Subcutaneous abdominal adipose tissue (tissue), 5 donors: ENCODE measurements around the gene CGREF1.

Source experiments
- H3K27ac ChIP-seq: one replicate; pipeline ENCODE4 v1.7.0; 2013; ENCODE audit warnings: low read depth, mild to moderate bottlenecking, inconsistent platforms, low read length, moderate library complexity
- H3K27me3 ChIP-seq, 5 donors: one replicate each; pipeline ENCODE4 v1.7.0; 2013; ENCODE audit warnings: low read length in 5 of 5, inconsistent platforms in 1 of 5; ENCODE audit not compliant: control insufficient read depth in 5 of 5, insufficient read depth in 4 of 5
- H3K36me3 ChIP-seq, 5 donors: one replicate each; pipeline ENCODE4 v1.7.0; 2013; ENCODE audit warnings: low read length in 5 of 5; ENCODE audit not compliant: control insufficient read depth in 5 of 5, insufficient read depth in 5 of 5
- H3K4me1 ChIP-seq, 5 donors: one replicate each; pipeline ENCODE4 v1.7.0; 2013; ENCODE audit warnings: low read length in 5 of 5, mild to moderate bottlenecking in 3 of 5, moderate library complexity in 1 of 5; ENCODE audit not compliant: control insufficient read depth in 5 of 5, insufficient read depth in 5 of 5
- H3K4me3 ChIP-seq, 5 donors: one replicate each; pipeline ENCODE4 v1.7.0; 2013; ENCODE audit warnings: low read length in 5 of 5, low read depth in 1 of 5
- H3K9ac ChIP-seq, 5 donors: one replicate each; pipeline ENCODE4 v1.7.0; 2013; ENCODE audit warnings: low read length in 5 of 5, mild to moderate bottlenecking in 4 of 5, moderate library complexity in 3 of 5
- H3K9me3 ChIP-seq, 5 donors: one replicate each; pipeline ENCODE4 v1.7.0; 2013; ENCODE audit warnings: low read length in 5 of 5; ENCODE audit not compliant: control insufficient read depth in 5 of 5
- donor health status: healthy.
- donor health status: healthy.
- donor health status: healthy.
- donor health status: healthy.
- donor health status: healthy.

CGREF1 gene

DNA sequence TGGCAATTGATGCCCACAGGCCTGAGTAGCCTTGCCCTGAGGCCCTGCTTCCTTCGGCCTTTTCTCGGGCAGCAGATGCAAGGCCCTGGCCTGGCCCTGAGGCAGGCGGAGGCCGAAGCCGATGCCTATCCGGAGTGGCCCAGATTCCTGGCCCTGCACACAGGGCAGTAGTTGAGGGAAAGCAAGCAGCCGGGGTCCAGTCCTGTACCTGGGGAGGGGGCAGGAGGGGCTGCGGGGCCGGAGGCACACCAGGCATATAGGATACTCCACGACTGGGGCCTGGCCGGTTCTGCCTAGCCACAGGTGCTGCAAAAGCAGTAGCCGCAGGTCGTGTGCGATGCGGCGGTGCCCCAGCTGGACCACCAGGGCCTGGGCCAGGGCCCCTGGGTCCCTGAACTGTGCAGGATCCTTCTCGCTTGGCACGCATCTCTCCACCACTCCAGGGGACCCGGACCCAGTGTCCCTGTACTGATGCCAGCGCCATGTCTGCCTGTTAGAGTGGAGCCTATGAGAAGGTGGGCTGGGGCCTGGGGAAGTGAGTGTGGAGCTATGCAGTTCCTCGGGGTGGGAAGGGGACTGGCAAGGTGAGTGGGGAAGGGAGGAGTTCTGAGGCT lies 18.5 kb upstream of the CGREF1 start:
- Histone ChIP-seq H3K27me3 (no peaks in the 10 kb centered on the region), H3K27ac (no peak overlapping the region), H3K4me3 (no peak overlapping the region), H3K9me3 (no peaks in the 10 kb centered on the region), H3K36me3 (peaks cover 0 to 6% (median 3%) of the 10 kb centered on the region in 5 donors), H3K4me1 (peaks cover 0 to 21% (median 18%) of the 10 kb centered on the region in 5 donors), H3K9ac (no peak overlapping the region)

DNA sequence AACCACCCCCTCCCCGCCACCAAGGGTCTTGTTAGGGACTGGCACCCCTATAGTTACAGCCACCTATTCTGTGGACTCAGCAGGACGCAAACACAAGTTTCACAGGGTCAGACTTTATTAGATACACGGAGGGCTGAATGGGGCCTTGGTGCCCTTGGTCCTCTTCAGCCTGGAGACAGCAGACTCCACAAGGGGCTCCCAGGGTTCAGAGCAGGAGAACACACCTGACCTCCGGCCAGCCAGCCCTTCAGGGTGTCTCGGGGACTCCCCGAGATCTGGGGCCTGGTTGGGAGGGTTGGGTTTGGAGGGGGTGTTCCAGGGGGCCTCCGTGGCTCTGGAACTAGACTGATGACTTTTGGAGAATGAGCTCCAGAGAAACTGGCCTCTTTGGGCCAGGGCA lies 17.8 kb upstream of the CGREF1 start:
- Histone ChIP-seq H3K36me3 (peaks cover 0 to 13% (median 9%) of the 10 kb centered on the region in 5 donors), H3K4me1 (peaks cover 0 to 24% (median 23%) of the 10 kb centered on the region in 5 donors), H3K9ac (no peak overlapping the region), H3K9me3 (no peaks in the 10 kb centered on the region), H3K27me3 (no peaks in the 10 kb centered on the region), H3K27ac (no peak overlapping the region), H3K4me3 (no peak overlapping the region)

DNA sequence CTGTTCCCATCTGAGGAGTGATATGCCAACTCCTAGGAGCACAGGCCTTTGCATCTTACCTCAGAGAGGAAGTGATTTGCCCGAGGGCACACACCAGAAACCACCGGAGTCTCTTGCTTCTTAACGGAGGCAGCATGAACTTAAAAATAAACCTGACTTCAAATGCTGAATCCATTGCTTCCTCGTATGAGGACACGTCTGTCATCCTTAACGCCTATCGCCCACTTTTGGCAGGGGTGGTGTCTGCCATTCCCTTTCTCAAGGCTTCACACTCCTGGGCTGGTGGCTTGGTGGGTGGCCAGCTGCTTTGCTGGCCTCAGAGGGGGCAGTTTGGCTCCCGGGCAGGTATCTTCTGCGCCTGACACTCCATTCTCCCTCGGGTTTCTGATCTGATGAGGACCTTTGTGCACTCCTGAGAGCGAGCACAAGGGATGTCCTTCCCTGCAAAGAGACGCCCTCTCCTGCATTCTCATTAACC lies 16.6 kb upstream of the CGREF1 start:
- Histone ChIP-seq H3K9me3 (no peaks in the 10 kb centered on the region), H3K27me3 (no peaks in the 10 kb centered on the region), H3K36me3 (peaks cover 0 to 25% (median 22%) of the 10 kb centered on the region in 5 donors), H3K9ac (no peak overlapping the region), H3K27ac (no peak overlapping the region), H3K4me3 (no peak overlapping the region), H3K4me1 (peaks cover 0 to 25% (median 23%) of the 10 kb centered on the region in 5 donors)

DNA sequence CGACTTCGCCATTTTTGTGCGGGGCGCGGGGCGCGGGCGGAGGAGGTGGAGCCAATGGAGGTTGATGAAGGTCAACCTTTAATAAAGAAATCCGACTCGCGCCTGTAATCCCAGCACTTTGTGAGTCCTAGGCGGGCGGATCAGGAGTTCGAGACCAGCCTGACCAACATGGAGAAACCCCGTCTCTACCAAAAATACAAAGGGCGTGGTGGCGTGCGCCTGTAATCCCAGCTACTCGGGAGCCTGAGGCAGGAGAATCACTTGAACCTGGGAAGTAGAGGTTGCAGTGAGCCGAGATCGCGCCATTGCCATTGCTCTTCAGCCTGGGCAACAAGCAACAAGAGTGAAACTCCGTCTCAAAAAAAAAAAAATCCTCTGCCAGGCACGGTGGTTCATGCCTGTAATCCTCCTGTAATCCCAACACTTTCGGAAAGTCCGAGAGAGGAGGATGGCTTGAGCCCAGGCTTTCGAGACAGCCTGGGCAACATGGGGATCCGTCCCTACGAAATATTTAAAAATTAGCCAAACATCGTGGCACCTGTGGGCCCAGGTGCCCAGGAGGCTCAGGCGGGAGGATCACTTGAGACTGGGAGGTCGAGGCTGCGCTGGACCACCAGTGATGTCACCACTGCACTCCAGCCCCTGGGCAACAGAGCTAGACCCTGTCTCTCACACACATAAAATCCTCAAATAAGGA lies 16.0 kb upstream of the CGREF1 start:
- H3K36me3 ChIP-seq, result peaks cover 0 to 31% (median 27%) of the 10 kb centered on the region in 5 donors
- peak overlapping the region in 4 of 5 donors; percentile 55 to 89 (median 73) for H3K4me3 ChIP-seq
- no peak overlapping the region for H3K9ac ChIP-seq
- H3K27me3 ChIP-seq, result no peaks in the 10 kb centered on the region
- H3K4me1 ChIP-seq, result peaks cover 0 to 25% (median 23%) of the 10 kb centered on the region in 5 donors
- no peaks in the 10 kb centered on the region for H3K9me3 ChIP-seq
- H3K27ac ChIP-seq, result no peak overlapping the region

DNA sequence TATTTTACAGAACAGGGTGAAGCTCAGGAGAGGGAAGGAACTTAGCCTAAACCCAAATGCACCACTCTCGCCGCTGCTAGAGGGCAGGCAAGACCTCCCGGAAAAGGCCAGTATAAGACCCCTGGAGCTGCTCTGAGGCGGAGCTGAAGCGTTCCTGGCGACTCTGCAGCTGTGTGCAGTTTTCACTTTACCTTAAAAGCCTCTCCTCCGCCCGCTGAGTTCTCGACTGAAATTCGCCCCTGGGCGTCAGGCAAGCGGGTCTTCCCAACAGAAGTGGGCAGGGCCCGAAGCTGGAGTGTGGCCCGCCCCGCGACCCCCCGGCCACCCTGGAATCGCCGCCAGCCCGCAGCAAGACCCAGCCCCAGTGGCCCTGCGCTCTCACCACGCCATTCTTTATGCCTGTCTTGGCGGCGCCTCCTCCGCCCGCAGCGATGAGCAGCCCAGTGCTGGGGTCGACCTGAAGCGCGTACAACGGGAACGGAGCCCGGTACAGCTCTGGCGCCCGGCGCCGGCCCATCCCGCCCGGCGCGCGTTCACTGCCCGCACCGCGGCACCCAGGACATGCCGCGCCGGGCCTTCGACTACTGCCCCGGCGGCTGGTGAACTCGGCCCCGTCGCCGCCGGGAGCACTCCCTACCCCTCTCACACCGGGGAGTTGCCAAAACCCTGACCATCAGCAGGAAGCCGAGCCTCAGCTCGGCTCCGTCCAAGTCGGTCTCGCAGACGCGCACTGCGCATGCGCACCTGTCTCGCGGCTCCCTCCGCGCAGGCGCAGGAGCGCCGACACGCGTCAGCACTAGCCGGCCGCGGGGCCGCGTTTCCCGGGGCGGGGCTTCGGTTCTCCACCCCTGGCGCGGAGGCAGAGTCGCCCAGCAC lies 15.2 kb upstream of the CGREF1 start, which contains the start of gene PREB:
Gene PREB, minus strand, starts transcription at position 732 of the 876 bp plus-strand sequence. Its CDS starts 215 bp downstream, at position 517.
- peaks cover 0 to 25% (median 23%) of the 10 kb centered on the region in 5 donors for H3K4me1 ChIP-seq
- peak within 1 kb of the TSS; percentile 71 to 96 (median 90) for H3K9ac ChIP-seq
- no peaks in the 10 kb centered on the region for H3K9me3 ChIP-seq
- no peaks in the 10 kb centered on the region for H3K27me3 ChIP-seq
- H3K4me3 ChIP-seq, result peak within 1 kb of the TSS; percentile 80 to 93 (median 89)
- H3K27ac ChIP-seq, result peak within 1 kb of the TSS; percentile 83
- H3K36me3 ChIP-seq, result peaks cover 0 to 39% (median 33%) of the 10 kb centered on the region in 5 donors

DNA sequence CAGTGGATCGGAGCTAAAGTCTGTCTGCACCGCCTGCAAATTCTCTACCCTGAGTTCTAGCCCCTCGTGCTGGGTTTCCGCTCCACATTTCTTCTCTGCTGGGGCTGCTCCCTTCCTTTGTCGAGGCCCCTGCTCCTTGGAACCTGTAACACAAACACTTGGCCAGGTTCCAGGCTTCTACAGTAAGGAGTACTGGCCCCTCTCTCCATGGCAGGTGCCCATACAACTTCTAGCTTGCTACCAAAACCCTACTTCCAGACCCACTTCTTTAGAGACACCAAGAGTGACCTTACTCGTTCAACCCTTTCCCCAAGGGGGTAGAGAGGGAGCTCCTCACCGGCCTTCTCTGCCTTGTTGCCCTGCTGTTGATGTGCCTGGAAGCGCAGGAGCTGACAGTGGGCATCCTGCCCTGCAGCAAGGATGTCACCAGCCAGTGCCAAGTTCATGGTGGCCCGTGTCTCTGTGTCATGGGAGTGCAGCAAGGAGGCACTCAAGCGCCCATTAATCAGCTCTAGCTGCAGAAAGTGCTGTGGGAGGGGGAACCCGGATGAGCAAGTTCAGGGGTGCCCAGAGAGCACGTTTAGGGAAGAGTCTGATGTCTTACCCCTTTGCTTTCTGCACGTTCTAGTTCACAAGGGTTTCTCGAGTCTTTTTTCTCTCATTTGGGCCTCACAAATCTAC lies 14.4 kb upstream of the CGREF1 start:
- Histone ChIP-seq H3K27me3 (no peaks in the 10 kb centered on the region), H3K9me3 (no peaks in the 10 kb centered on the region), H3K9ac (peak overlapping the region in 4 of 5 donors; percentile 89 to 96 (median 91)), H3K4me1 (peaks cover 0 to 25% (median 23%) of the 10 kb centered on the region in 5 donors), H3K4me3 (peak overlapping the region; percentile 80 to 93 (median 89)), H3K27ac (peak overlapping the region; percentile 34), H3K36me3 (peaks cover 0 to 42% (median 35%) of the 10 kb centered on the region in 5 donors)

DNA sequence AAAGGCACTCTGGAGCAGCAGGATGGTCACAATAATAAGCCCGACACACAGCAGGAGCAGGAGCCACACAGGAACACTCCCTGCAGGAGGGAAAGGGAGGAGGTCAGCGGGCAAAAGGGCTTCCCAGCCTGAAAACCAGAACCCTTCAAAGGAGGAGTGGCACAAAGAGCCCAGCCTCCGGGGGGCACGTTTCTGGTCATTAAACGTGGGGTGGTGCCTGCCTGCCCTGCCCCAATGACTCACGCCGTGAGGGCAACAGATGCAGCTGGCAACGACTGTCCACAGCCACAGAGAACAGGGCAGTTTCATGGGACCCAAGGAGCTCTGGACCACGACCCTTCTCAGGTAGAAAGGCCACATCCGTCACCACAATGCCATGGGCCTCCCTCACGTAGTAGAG lies 12.5 kb upstream of the CGREF1 start:
- no peak overlapping the region for H3K9ac ChIP-seq

DNA sequence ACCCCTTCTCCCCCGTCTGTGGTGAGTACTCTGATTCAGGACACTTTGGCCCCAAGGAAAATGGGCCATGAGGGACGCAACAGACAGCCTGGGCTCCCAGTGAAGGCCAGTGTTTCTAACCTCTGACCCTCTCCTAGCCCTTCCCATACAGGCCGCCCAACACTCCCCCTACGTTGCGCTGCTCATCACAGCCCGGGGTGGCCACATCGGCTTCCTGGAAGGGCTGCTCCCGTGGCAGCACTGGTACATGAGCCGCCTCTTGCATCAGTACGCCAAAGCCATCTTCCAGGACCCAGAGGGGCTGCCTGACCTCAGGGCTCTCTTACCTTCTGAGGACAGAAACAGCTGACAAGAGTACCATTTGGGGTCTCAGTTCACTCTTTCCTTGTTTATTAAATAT lies 11.5 kb upstream of the CGREF1 start:
- H3K4me3 ChIP-seq, result no peak overlapping the region
- H3K9ac ChIP-seq, result no peak overlapping the region

More for the DNA sequence above, 12.5 kb upstream of the CGREF1 start:
- no peak overlapping the region for H3K27ac ChIP-seq
- H3K9me3 ChIP-seq, result no peaks in the 10 kb centered on the region
- H3K4me3 ChIP-seq, result no peak overlapping the region
- no peaks in the 10 kb centered on the region for H3K27me3 ChIP-seq
- peaks cover 0 to 27% (median 24%) of the 10 kb centered on the region in 5 donors for H3K4me1 ChIP-seq
- peaks cover 0 to 42% (median 35%) of the 10 kb centered on the region in 5 donors for H3K36me3 ChIP-seq

More for the DNA sequence above, 11.5 kb upstream of the CGREF1 start:
- Histone ChIP-seq H3K27me3 (no peaks in the 10 kb centered on the region), H3K4me1 (peaks cover 2 to 32% (median 31%) of the 10 kb centered on the region in 5 donors), H3K9me3 (no peaks in the 10 kb centered on the region), H3K36me3 (peaks cover 0 to 42% (median 35%) of the 10 kb centered on the region in 5 donors), H3K27ac (no peak overlapping the region)
